Fibroblast of mammary gland (primary cell): ENCODE measurements around the gene OR4N5.

Experiments used
- DNase-seq: peaks from one replicate; pipeline ENCODE4 v3.0.0-alpha.2; 2010; ENCODE audit warnings: low read depth
- H3K4me3 ChIP-seq: 2 replicates; pipeline ENCODE4 v1.5.1; 2011; ENCODE audit warnings: low read depth, mild to moderate bottlenecking, low read length, moderate library complexity; ENCODE audit not compliant: control insufficient read depth
- CTCF ChIP-seq: conservative IDR thresholded peaks from 2 replicates; pipeline ENCODE4 v1.5.1; 2011; ENCODE audit warnings: low read depth, low read length, inconsistent platforms; ENCODE audit not compliant: control insufficient read depth, insufficient read depth

Gene OR4N5

GRCh38 chr14:20177433-20177974 is 38.9 kb downstream of the OR4N5 start:
- DNase-seq: no peak
- TF ChIP-seq CTCF: no peak
- H3K4me3 ChIP-seq: no peak overlapping the region

GRCh38 chr14:20179218-20179617 is 40.6 kb downstream of the OR4N5 start:
- no peak overlapping the region for H3K4me3 ChIP-seq
- no peak for TF ChIP-seq CTCF
- no peak for DNase-seq

GRCh38 chr14:20179880-20180279 is 41.3 kb downstream of the OR4N5 start:
- no peak overlapping the region for H3K4me3 ChIP-seq
- DNase-seq: no peak
- no peak for TF ChIP-seq CTCF

DNA sequence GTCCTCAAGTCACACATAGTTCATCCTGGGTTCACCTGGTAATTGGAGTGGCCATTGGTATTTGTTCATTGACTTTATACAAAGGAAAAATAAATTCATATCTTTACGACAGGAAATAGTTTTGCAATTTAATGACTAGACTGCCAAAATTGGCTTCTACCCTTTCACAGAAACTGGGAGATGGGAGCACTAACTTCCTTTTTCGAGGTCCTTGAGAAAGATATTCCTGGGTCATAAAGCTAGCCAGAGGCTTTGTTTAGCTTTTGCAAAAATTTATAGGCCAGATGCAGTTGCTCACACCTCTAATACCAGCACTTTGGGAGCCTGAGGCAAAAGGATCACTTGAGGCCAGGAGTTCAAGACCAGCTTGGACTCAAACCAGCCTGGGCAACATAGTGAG is 41.9 kb downstream of the OR4N5 start:
- H3K4me3 ChIP-seq: no peak overlapping the region
- no peak for DNase-seq
- TF ChIP-seq CTCF: no peak

GRCh38 chr14:20184181-20184580 is 45.6 kb downstream of the OR4N5 start:
- no peak overlapping the region for H3K4me3 ChIP-seq
- no peak for DNase-seq
- no peak for TF ChIP-seq CTCF

- no peak for TF ChIP-seq CTCF
- no peak for DNase-seq
- no peak within 1 kb of the TSS for H3K4me3 ChIP-seq
Measured at GRCh38 chr14:20190596-20190995, 52.0 kb downstream of the OR4N5 start, which contains the start of gene OR11G2. OR11G2 (plus strand) TSS chr14:20190896; CDS start chr14:20197438, 6,542 bp downstream.

DNA sequence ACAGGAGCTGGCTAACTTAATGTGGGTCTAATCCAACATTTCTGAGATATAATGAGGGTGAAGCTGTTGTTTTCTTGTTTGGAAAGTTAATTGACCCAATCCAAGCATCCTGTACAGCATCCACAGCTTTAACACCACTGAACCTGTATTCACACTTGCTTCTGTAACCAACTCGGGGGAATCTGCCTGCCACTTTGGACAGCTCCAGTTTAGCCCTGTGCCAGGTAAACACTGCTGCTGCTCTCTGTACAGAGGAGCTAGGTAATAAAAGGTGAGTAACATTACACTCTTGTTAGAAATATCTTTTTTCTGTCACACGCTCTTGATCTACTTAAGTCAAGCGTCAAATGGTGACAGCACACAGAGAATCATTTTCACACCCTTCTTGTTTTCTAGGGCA is 52.8 kb downstream of the OR4N5 start:
- DNase-seq: no peak
- H3K4me3 ChIP-seq: no peak overlapping the region
- TF ChIP-seq CTCF: no peak
